Brain microvascular endothelial cell (primary cell): ENCODE measurements around the gene NTMT1.
A peak's percentile ranks its signal among the peaks of the same experiment; 100 is the strongest.

Experiments used
- DNase-seq: peaks from one replicate; pipeline ENCODE4 v3.0.0-alpha.2; 2020
- H3K27ac ChIP-seq: fragments of 250-450 bp; sonication (Bioruptor Pico); 2 replicates; pipeline ENCODE4 v1.5.1; 2020; ENCODE audit warnings: mild to moderate bottlenecking, moderate library complexity
- H3K27me3 ChIP-seq: fragments of 250-450 bp; sonication (Bioruptor Pico); replicated peaks from 2 replicates; pipeline ENCODE4 v1.5.1; 2020; ENCODE audit warnings: mild to moderate bottlenecking
- H3K36me3 ChIP-seq: fragments of 250-450 bp; sonication (Bioruptor Pico); replicated peaks from 2 replicates; pipeline ENCODE4 v1.5.1; 2020; ENCODE audit warnings: mild to moderate bottlenecking
- H3K4me3 ChIP-seq: 2 replicates; pipeline ENCODE4 v1.5.1; 2011; ENCODE audit warnings: low read depth, mild to moderate bottlenecking, control low read depth, low read length, moderate library complexity
- in situ Hi-C: cut with HindIII; loops from 2 replicates; pipeline ENCODE4 v1.10.0; 2017; ENCODE audit warnings: low sequenced_read_pairs, low pct_ligation_motif_present
- TF ChIP-seq, protein P1 (sequence below): IDR thresholded peaks from 2 replicates; pipeline ENCODE4 v1.5.1; 2011; ENCODE audit warnings: low read depth, mild to moderate bottlenecking, moderate library complexity, low read length, control low read depth, inconsistent platforms; ENCODE audit errors: missing control alignments

Gene NTMT1

DNA sequence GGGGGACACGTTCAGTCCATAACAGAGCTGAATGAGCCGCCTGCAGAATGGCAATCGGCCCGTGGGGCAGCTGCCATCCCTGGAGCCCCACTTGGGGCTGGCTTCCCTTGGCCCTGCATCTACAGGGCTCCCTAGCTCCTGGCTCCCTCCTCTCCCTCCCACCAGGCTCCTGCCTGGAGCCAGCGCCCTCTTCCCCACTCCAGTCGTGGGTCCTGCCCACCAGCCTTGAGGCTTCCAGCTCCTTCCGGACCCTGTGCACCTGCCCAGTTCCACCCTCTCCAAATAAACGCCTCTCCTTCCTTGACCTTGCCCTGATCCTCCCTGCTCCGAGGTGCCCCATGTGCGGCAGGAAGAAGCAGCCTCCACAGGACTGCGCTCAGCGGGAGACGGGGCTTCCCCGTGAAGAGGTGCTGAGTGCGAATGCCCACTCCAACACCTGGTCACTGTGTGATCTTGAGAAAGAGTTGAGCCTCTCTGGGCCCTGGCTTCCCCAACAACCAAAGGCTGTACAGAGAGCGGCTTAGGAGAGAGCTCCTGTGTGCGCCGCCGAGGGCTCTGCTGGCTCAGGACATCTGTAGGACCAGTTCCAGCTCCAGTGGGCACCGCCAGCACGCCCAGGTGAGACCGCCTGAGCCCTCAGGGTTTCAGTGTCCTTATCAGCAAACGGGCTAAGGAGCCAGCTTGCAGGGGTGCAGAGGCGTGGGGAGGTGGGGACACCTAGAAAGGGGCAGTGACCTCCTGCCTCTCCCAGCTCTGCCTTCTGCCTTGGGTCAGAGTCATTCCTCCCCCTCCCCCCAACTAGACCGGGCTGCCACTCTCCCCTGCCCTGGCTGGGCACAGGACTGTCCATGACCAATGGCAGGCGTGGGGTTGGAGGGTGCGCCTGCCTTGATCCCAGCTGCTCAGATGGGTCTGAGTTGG lies 17.1 kb upstream of the NTMT1 start:
- no peaks in the 10 kb centered on the region for H3K36me3 ChIP-seq
- TF ChIP-seq, protein P1, sequence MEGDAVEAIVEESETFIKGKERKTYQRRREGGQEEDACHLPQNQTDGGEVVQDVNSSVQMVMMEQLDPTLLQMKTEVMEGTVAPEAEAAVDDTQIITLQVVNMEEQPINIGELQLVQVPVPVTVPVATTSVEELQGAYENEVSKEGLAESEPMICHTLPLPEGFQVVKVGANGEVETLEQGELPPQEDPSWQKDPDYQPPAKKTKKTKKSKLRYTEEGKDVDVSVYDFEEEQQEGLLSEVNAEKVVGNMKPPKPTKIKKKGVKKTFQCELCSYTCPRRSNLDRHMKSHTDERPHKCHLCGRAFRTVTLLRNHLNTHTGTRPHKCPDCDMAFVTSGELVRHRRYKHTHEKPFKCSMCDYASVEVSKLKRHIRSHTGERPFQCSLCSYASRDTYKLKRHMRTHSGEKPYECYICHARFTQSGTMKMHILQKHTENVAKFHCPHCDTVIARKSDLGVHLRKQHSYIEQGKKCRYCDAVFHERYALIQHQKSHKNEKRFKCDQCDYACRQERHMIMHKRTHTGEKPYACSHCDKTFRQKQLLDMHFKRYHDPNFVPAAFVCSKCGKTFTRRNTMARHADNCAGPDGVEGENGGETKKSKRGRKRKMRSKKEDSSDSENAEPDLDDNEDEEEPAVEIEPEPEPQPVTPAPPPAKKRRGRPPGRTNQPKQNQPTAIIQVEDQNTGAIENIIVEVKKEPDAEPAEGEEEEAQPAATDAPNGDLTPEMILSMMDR = no peak
- H3K27me3 ChIP-seq = no peaks in the 10 kb centered on the region
- in situ Hi-C loops = loop anchor here (25.0 kb wide), 1 partner anchor 272 kb away; no protein-coding TSS in a partner anchor
- no peak overlapping the region for H3K27ac ChIP-seq
- no peak overlapping the region for H3K4me3 ChIP-seq
- DNase-seq = no peak

GRCh38 chr9:129609486-129610212 lies 16.3 kb upstream of the NTMT1 start:
- DNase-seq = peak; percentile 63
- Histone ChIP-seq H3K4me3 (peak overlapping the region; percentile 20), H3K27ac (peak overlapping the region; percentile 30), H3K36me3 (no peaks in the 10 kb centered on the region), H3K27me3 (no peaks in the 10 kb centered on the region)
- TF ChIP-seq, protein P1 = no peak
- in situ Hi-C loops = loop anchor here (25.0 kb wide), 1 partner anchor 272 kb away; no protein-coding TSS in a partner anchor

DNA sequence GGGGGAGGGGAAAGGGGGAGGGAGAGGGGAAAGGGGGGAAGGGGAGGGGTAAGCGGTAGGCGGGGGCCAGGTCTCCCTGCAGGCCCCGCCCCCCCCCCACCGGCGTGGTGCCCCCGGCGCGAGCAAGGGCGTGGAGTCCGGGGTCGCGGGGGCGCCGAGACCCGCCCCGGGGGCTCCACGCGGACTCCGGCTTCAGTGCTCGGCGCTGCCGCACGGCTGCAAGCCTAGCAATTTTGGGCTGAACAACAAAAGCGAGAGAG lies 15.8 kb upstream of the NTMT1 start:
- Histone ChIP-seq H3K27me3 (no peaks in the 10 kb centered on the region), H3K36me3 (no peaks in the 10 kb centered on the region), H3K27ac (peak overlapping the region; percentile 50), H3K4me3 (peak overlapping the region; percentile 50)
- in situ Hi-C loops = loop anchor here (25.0 kb wide), 1 partner anchor 273 kb away; no protein-coding TSS in a partner anchor
- no peak for DNase-seq
- TF ChIP-seq, protein P1 = no peak

- H3K27me3 ChIP-seq = no peaks in the 10 kb centered on the region
- peak overlapping the region; percentile 57 for H3K4me3 ChIP-seq
- DNase-seq = peak; percentile 56
- peak overlapping the region; percentile 50 for H3K27ac ChIP-seq
- in situ Hi-C loops = loop anchor here (25.0 kb wide), 1 partner anchor 273 kb away; no protein-coding TSS in a partner anchor
- H3K36me3 ChIP-seq = no peaks in the 10 kb centered on the region
- TF ChIP-seq, protein P1 = peak; percentile 89
These were observed 15.3 kb upstream of the NTMT1 start for GRCh38 chr9:129610473-129611306.

- no peak overlapping the region for H3K4me3 ChIP-seq
These were observed 14.6 kb upstream of the NTMT1 start for GRCh38 chr9:129611307-129611800.

More at GRCh38 chr9:129611307-129611800, 14.6 kb upstream of the NTMT1 start:
- Histone ChIP-seq H3K27ac (no peak overlapping the region), H3K36me3 (no peaks in the 10 kb centered on the region), H3K27me3 (no peaks in the 10 kb centered on the region)
- in situ Hi-C loops = loop anchor here (25.0 kb wide), 1 partner anchor 274 kb away; no protein-coding TSS in a partner anchor
- TF ChIP-seq, protein P1 = no peak
- DNase-seq = no peak
